Skin of body (tissue), 2 donors: ENCODE results near the gene SH3D21. TPM values are rescaled to one million over a fixed set of nuclear protein-coding genes. Genes with fewer than 3 reads are reported as not detected.

Source experiments
- DNase-seq: peaks from one replicate; lab custom pipeline; 2025; lab: John Stamatoyannopoulos, UW
- total RNA-seq: library from RNA; depleted of rRNA; stranded (reverse); fragments of >200 nt; gene quantifications from one replicate; pipeline ENCODE4 v1.2.3, GENCODE V29; 2014

Gene SH3D21
- total RNA-seq, 1 donor from 2014 or later: 16.9 TPM

DNA sequence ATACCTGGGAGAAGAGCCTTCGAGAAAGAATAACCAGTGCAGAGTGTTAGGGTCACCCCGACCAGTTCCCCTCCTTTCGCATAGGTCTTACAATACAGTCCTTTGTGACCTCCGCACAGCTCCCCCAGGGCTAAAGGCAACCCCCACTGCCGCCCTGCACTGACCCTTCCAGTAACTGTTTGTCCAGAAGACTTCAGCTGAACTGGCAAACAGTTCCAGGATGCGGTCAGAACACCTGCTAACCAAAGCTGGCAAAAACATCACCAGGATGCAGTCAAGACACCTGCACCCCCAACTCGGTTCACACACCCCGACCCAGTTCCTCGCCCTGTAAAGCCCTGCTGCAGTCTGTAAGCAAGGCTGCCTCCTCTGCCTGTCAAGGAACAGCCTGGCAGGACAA is 23.6 kb downstream of the SH3D21 start:
- no peak for DNase-seq

DNA sequence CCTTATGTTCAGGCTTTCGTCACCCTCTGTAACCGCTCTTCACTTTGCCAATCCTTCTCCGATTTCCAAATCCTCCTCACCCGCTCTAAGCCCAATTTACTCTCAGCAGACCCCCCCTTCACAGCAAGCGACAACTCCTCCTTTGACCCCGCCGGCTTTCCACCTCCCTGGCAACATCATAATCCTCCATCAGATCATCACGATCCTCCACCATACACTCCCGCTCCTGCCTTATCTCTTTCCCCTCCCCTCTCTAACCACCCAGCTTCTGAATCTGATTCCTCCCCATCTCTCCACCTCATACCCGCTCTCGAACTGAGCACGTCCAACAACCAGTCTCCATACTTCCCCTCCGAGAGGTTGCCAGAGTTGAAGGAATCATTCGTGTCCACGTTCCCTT is 24.8 kb downstream of the SH3D21 start:
- DNase-seq: no peak

DNA sequence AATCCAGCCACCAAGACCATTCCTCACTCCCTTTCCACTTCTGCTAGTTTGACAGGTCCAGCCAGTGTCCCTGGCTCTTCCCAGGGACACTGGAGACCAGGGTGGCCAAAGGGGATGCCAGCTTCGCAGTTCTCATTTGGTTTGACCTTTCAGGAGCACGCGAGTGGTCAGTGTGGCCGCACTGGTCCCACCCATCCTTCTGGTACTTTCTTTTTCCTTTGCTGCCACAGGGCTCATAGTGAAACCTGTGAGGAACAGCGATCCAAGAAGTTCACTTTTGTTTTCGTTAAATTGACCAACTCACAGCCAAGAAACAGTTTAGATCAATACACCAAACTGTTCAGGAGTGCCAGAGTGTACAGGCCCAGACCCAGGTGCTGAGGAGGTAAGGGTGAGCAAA is 31.7 kb downstream of the SH3D21 start:
- no peak for DNase-seq

DNA sequence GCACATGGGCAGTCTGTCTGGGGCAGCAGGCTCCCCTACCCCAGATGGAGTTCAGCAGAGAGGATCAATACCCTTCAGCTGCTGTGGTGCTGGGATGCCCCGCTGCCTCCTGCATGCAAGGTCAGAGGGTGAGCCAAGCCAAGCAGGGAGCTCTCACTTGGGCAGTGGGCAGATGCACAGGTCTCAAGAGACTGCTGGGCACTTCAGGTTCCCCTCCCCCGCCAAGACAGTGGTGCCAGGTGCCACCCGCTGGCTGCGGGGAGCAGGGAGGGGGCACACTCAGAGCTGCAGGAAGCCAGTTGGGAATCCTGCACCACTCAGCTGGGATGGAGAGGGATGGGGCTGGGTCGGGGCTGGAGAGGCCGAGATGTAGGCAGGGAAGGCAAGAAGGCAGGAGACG is 33.0 kb downstream of the SH3D21 start:
- no peak for DNase-seq

DNA sequence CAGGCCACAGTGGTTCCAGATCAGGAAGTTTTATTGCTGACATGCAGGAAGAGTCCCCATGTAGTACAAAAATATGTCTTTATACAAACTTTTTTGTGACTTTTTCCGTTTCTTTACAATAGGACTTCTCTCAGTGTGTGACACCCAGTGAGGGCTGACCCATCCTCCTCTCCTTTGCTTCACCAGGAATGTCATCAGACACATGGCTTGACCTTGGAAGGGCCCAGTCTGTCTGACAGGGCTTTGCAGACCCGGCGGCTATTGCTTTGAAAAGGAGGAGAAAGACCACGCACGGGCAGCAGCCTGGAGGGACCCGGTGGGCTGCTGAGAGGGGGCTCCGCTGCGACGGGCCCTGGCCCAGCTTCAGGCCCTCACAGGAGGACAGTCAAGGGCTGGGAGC is 33.4 kb downstream of the SH3D21 start:
- DNase-seq: no peak

DNA sequence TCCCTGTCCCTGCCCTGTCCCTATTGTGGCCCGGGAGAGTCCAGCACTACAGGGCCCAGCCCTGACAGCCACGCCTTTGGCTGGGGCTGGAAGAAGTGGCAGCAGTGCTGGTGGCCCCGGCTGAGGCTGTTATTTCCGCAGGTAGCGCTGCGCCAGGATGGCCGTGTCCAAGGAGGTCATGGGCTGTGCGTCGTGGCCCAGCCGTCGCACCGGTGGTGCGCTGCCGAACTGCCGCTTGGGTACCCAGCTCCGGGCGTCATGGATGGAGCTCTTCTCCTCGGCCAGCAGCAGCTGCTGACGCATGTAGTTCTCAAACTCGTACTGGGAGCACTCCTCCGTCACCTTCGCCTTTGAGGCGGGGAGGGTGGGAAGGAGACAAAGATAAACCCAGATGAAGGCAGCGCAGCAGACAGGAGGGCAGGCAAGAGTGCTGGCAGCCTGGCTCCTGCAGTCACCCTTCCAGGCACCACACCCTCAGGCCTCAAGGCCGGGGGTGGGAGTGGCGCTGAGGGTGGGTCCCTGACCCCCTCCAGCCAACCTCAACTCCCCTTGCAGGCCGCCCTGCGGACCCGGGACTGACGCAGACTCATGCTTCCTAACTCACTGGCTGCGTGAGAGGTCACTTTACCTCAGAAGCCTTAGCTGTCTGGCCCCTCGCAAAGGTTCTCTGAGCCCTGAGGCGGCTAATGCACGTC is 35.6 kb downstream of the SH3D21 start:
- no peak for DNase-seq

DNA sequence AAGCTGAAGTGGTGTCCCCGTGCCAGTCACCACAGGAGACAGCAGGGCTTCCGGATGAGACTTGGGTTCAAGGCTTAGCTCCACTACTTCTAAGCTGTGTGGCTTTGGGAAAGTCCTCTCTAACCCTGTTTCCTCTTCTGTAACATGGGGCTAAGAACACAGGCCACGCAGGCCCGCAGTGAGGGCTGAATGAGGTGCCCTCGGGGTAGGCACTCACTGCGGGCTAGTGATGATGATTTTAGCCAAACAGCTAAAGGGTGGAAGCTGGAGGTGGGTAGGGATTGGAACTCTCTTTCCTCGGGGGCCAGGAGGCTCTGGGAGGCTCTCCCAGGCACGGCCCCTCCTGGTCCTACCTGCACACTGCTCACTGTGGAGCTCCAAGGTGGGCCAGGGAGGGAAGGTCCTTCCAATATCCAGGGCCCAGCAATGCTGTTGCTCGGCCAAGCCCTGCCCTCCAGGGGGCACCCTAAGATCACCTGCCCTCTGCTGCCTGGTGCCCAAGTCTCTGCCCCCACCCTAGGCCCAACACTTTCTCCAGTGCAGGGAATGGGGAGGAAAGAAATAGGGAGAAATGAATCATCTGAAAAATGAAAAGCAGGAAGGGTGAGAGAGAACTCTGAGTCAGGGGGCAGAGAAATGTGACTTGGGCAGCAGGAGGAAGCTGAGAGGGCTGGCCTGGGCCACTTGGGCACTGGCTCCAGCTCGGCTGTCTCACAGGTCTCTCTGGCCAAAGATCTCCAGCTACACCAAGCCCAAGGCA is 36.4 kb downstream of the SH3D21 start:
- no peak for DNase-seq

GRCh38 chr1:36343651-36344394 is 37.7 kb downstream of the SH3D21 start:
- no peak for DNase-seq

- DNase-seq: no peak
Measured at GRCh38 chr1:36344395-36344680, 38.2 kb downstream of the SH3D21 start.

- DNase-seq: no peak
Measured at GRCh38 chr1:36345353-36345752, 39.2 kb downstream of the SH3D21 start.

DNA sequence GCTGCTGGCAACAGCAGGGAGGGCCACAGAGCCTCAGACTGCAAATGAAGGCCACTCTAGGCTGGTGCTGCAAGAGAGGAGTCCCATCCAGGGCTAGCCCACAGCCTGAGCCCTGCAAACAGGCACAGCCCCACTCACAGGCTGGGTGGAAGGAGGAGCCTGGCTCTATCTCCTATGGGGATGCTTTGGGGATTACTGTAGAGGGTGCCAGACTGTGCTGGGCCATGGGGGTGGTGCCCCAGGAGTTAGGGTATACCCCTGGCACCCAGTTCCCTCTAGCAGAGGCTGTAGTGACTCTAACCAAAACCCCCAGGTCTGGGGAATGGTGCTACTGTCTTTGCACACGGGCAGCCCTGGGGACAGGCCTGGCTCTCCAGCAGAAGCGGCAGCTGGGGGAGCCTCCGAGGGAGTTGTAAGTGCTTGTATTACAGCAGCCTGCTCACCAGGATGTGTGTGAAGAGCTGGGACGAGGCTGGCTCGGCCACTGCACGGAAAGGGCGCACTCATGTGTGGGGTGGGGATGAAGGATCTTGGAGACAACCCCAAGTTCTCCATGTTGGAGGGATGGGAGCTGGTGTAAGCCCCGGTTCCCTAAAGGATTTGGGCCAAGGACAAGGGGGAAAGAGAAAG is 40.7 kb downstream of the SH3D21 start:
- no peak for DNase-seq

DNA sequence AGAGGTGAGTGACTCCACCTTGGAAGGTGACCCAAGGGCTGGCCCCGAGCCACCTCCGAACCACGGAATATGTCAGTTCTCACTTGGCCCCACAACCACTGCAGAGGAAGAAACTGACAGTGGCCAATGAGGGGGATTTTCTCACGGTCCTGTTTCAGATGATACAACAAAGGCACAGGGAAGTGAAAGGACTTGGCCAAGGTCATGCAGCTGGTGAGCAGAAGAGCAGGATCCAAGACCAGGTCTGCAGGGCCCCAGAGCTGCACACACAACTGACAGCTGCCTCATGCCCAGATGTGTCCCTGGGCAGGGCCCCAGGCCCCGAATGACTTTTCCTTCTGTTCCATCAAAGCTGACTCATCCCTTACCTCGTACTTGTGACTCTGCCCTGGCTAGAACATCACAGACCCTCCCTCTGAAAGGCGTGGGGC is 43.1 kb downstream of the SH3D21 start:
- no peak for DNase-seq

GRCh38 chr1:36349839-36350238 is 43.7 kb downstream of the SH3D21 start:
- DNase-seq: no peak

- DNase-seq: peak; percentile 38
Measured at GRCh38 chr1:36350659-36351226, 44.6 kb downstream of the SH3D21 start.

DNA sequence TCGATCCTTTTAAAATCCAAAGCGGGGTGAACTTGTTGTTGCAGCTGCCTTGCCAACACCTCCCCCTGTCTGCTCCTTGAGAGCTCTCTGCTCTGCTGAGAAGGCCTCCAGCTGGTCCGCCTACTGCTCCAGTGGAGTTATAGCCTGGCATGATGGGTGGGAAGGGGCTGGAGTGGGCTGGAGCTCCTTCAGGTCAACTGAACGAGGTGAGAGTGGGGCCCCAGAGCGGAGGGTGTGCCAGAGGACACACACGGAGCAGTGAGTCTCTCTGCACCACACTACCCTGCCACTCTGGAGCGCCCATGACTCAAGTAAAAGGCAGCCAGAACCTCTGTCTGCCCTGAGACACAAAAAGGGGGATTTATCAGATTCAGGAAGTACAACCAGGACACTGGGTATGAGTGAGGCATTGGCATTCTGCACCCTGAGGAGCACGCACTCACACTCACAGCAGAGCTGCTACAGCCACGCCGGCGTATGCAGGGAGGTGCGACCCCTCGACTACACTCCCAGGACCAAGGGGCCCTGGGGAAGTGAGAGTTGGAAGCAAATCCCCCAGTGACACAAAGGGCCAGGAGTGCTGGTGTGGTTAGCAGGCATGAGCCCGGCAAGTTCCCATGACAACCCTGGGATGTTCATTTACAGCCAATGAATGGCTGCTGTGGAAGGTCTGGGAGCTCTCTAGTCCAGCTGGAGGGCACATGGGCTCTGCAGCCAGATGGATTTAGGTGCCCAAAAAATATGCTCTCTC is 45.2 kb downstream of the SH3D21 start:
- DNase-seq: peak; percentile 38

DNA sequence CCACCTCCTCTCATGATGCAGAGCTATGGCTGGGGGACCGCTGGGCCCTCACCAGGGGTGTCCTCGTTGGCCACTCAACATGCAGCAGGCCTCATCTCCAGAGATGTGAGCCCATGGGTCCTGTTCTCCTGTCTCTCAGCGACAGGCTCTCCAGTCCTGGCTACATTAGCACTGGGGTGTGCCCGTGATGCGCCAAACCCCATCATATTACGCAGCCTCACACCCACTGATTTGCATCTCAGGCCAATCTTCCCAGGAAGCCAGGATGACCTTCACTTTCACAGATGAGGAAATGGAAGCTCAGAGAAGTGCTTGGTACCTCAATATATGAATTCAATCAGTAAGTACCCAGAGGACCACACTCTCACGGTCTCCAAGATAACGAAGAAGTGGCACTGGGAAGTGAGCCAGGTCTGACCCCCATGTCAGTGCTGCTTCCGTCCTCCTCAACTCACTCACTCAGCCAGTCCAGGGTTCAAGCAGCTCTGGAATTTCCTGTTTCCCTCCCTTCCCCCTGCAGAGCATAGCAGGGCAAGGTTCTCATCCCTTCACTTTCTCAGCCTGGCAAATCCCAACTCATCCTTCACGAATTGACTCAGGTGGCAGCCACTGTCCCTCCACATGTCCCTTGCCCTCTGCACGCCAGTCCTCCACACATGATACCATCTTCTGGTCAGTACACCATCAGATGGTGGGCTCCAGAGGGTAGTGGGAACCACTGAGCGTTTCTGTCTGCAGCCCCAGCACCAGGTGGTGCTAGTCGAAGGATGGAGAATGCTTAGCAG is 46.1 kb downstream of the SH3D21 start:
- no peak for DNase-seq

- DNase-seq: no peak
Measured at GRCh38 chr1:36352910-36353878, 47.0 kb downstream of the SH3D21 start.

- no peak for DNase-seq
Measured at GRCh38 chr1:36354486-36354885, 48.3 kb downstream of the SH3D21 start.

DNA sequence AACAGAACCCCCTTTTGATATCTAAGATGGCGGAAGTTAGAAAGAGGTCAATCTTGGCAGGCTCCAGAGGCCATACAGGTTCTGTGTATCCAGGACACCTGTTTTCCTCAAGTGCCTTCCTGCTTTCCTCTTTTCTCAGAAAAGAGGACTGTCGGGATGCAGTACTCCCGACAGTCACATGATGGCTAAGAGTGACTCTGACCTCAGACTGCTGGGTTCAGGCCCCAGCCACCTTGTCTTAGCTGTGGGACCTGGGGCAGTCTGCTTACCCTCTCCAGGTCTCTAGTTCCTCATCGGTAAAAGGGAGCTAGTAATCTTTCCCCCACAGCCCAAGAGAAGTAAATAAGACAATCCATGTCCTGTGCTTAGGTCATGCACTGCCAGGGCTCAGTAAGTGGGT is 49.6 kb downstream of the SH3D21 start:
- no peak for DNase-seq
